Activated naive CD8-positive, alpha-beta T cell treated with anti-CD3 and anti-CD28 coated beads, Interleukin-2, amount 10 ng/mL, durations not matched to agents 7 days and 5 days (primary cell): Measurements from ENCODE around the gene BOD1. TPM values are rescaled to one million over a fixed set of nuclear protein-coding genes. Genes with fewer than 3 reads are reported as not detected.

Source experiments
- ATAC-seq: fragments of 150-1000 bp; cut with Tn5 transposase; one replicate; pipeline ENCODE4 v1.10.0; 2021; ENCODE audit warnings: low read depth, moderate library complexity
- POLR2A ChIA-PET: fragments of 350-600 bp; sonication (Branson Sonifier 250); formaldehyde crosslinking; loops from one replicate; lab custom pipeline; 2021; ENCODE audit warnings: antibody characterized with exemption; lab: Charles Lee
- DNase-seq: peaks from one replicate; pipeline ENCODE4 v3.0.0; 2021
- H3K27ac Mint-ChIP-seq: one replicate; pipeline ENCODE4 v1.8.0; 2022; ENCODE audit warnings: mild to moderate bottlenecking, mixed read lengths
- H3K27me3 Mint-ChIP-seq: one replicate; pipeline ENCODE4 v1.8.0; 2022; ENCODE audit warnings: mild to moderate bottlenecking, moderate library complexity, mixed read lengths
- H3K36me3 Mint-ChIP-seq: one replicate; pipeline ENCODE4 v1.8.0; 2021; ENCODE audit warnings: mild to moderate bottlenecking, mixed read lengths
- H3K4me1 Mint-ChIP-seq: one replicate; pipeline ENCODE4 v1.8.0; 2021; ENCODE audit warnings: mixed read lengths
- H3K4me3 Mint-ChIP-seq: one replicate; pipeline ENCODE4 v1.8.0; 2022; ENCODE audit warnings: mild to moderate bottlenecking, moderate library complexity, mixed read lengths
- H3K9me3 Mint-ChIP-seq: one replicate; pipeline ENCODE4 v1.8.0; 2021; ENCODE audit warnings: mixed read lengths
- total RNA-seq, 2 experiments: library from RNA; stranded (reverse); gene quantifications; one replicate each; pipeline ENCODE4 v1.2.3, GENCODE V29; 2021

BOD1 gene
- total RNA-seq, 2 experiments from 2014 or later: 21.5 to 23.1 TPM

GRCh38 chr5:173645890-173646574, 29.6 kb upstream of the BOD1 start:
- no peak overlapping the region for H3K27ac Mint-ChIP-seq
- no peaks in the 10 kb centered on the region for H3K9me3 Mint-ChIP-seq
- POLR2A ChIA-PET: no interaction called here
- H3K36me3 Mint-ChIP-seq: no peaks in the 10 kb centered on the region
- ATAC-seq: no peak
- no peak for DNase-seq
- H3K4me1 Mint-ChIP-seq: no peaks in the 10 kb centered on the region
- H3K4me3 Mint-ChIP-seq: no peak overlapping the region
- H3K27me3 Mint-ChIP-seq: peaks cover 12% of the 10 kb centered on the region

- Mint-ChIP-seq H3K27me3 (peaks cover 8% of the 10 kb centered on the region), H3K36me3 (no peaks in the 10 kb centered on the region), H3K27ac (no peak overlapping the region), H3K4me1 (no peaks in the 10 kb centered on the region), H3K9me3 (no peaks in the 10 kb centered on the region), H3K4me3 (no peak overlapping the region)
- POLR2A ChIA-PET: no interaction called here
- DNase-seq (no peak), ATAC-seq (no peak)
Measured at GRCh38 chr5:173645437-173645807, 29.0 kb upstream of the BOD1 start.

GRCh38 chr5:173644673-173645436, 28.4 kb upstream of the BOD1 start:
- no peak overlapping the region for H3K4me3 Mint-ChIP-seq
- H3K9me3 Mint-ChIP-seq: no peaks in the 10 kb centered on the region
- peaks cover 6% of the 10 kb centered on the region for H3K27me3 Mint-ChIP-seq
- POLR2A ChIA-PET: no interaction called here
- ATAC-seq: no peak
- no peaks in the 10 kb centered on the region for H3K4me1 Mint-ChIP-seq
- no peak overlapping the region for H3K27ac Mint-ChIP-seq
- no peaks in the 10 kb centered on the region for H3K36me3 Mint-ChIP-seq
- DNase-seq: no peak

- POLR2A ChIA-PET: no interaction called here
- Mint-ChIP-seq H3K4me3 (no peak overlapping the region), H3K4me1 (no peaks in the 10 kb centered on the region), H3K36me3 (no peaks in the 10 kb centered on the region), H3K9me3 (no peaks in the 10 kb centered on the region), H3K27me3 (peaks cover 6% of the 10 kb centered on the region), H3K27ac (no peak overlapping the region)
- DNase-seq: no peak
- ATAC-seq: no peak
Measured at GRCh38 chr5:173643964-173644363, 27.5 kb upstream of the BOD1 start.

GRCh38 chr5:173642895-173643481, 26.5 kb upstream of the BOD1 start:
- POLR2A ChIA-PET: no interaction called here

GRCh38 chr5:173642191-173642816, 25.9 kb upstream of the BOD1 start:
- Mint-ChIP-seq H3K9me3 (no peaks in the 10 kb centered on the region), H3K36me3 (no peaks in the 10 kb centered on the region), H3K4me3 (no peak overlapping the region), H3K27ac (no peak overlapping the region), H3K4me1 (no peaks in the 10 kb centered on the region), H3K27me3 (no peaks in the 10 kb centered on the region)
- no peak for ATAC-seq
- DNase-seq: no peak
- POLR2A ChIA-PET: no interaction called here

More at GRCh38 chr5:173642895-173643481, 26.5 kb upstream of the BOD1 start:
- Mint-ChIP-seq H3K36me3 (no peaks in the 10 kb centered on the region), H3K4me3 (no peak overlapping the region), H3K9me3 (no peaks in the 10 kb centered on the region), H3K27me3 (peaks cover 1% of the 10 kb centered on the region), H3K4me1 (no peaks in the 10 kb centered on the region), H3K27ac (no peak overlapping the region)
- no peak for ATAC-seq
- no peak for DNase-seq

- Mint-ChIP-seq H3K36me3 (no peaks in the 10 kb centered on the region), H3K27me3 (no peaks in the 10 kb centered on the region), H3K4me1 (no peaks in the 10 kb centered on the region), H3K27ac (no peak overlapping the region), H3K9me3 (no peaks in the 10 kb centered on the region), H3K4me3 (no peak overlapping the region)
- ATAC-seq (no peak), DNase-seq (no peak)
- POLR2A ChIA-PET: no interaction called here
Measured at GRCh38 chr5:173640156-173640804, 23.8 kb upstream of the BOD1 start.

- ATAC-seq: no peak
- H3K27ac Mint-ChIP-seq: no peak overlapping the region
Measured at GRCh38 chr5:173638126-173639040, 21.9 kb upstream of the BOD1 start.

GRCh38 chr5:173637340-173637739, 20.9 kb upstream of the BOD1 start:
- Mint-ChIP-seq H3K27me3 (no peaks in the 10 kb centered on the region), H3K9me3 (no peaks in the 10 kb centered on the region), H3K4me1 (no peaks in the 10 kb centered on the region), H3K27ac (no peak overlapping the region), H3K36me3 (no peaks in the 10 kb centered on the region), H3K4me3 (no peak overlapping the region)
- DNase-seq (no peak), ATAC-seq (no peak)
- POLR2A ChIA-PET: no interaction called here

More at GRCh38 chr5:173638126-173639040, 21.9 kb upstream of the BOD1 start:
- Mint-ChIP-seq H3K36me3 (no peaks in the 10 kb centered on the region), H3K4me1 (no peaks in the 10 kb centered on the region), H3K9me3 (no peaks in the 10 kb centered on the region), H3K27me3 (no peaks in the 10 kb centered on the region), H3K4me3 (no peak overlapping the region)
- DNase-seq: no peak
- POLR2A ChIA-PET: no interaction called here

- Mint-ChIP-seq H3K4me1 (no peaks in the 10 kb centered on the region), H3K9me3 (no peaks in the 10 kb centered on the region), H3K36me3 (no peaks in the 10 kb centered on the region), H3K27ac (peak overlapping the region; percentile 11), H3K27me3 (peaks cover 5% of the 10 kb centered on the region), H3K4me3 (no peak overlapping the region)
- POLR2A ChIA-PET: no interaction called here
- ATAC-seq (no peak), DNase-seq (no peak)
Measured at GRCh38 chr5:173634465-173634983, 18.1 kb upstream of the BOD1 start.

GRCh38 chr5:173633304-173633703, 16.9 kb upstream of the BOD1 start:
- Mint-ChIP-seq H3K4me1 (no peaks in the 10 kb centered on the region), H3K4me3 (no peak overlapping the region), H3K9me3 (no peaks in the 10 kb centered on the region), H3K36me3 (no peaks in the 10 kb centered on the region), H3K27ac (no peak overlapping the region), H3K27me3 (peaks cover 7% of the 10 kb centered on the region)
- ATAC-seq (no peak), DNase-seq (no peak)
- POLR2A ChIA-PET: no interaction called here

GRCh38 chr5:173631478-173631877, 15.0 kb upstream of the BOD1 start:
- H3K4me3 Mint-ChIP-seq: no peak overlapping the region
- H3K27ac Mint-ChIP-seq: no peak overlapping the region
- H3K9me3 Mint-ChIP-seq: no peaks in the 10 kb centered on the region
- DNase-seq (no peak), ATAC-seq (no peak)
- no peaks in the 10 kb centered on the region for H3K4me1 Mint-ChIP-seq
- H3K36me3 Mint-ChIP-seq: no peaks in the 10 kb centered on the region
- H3K27me3 Mint-ChIP-seq: peaks cover 7% of the 10 kb centered on the region
- POLR2A ChIA-PET: no interaction called here
